HG02938 (cell line): ENCODE data around the gene NIT1.

ENCODE experiments used
- ATAC-seq: cut with Tn5 transposase; IDR thresholded peaks from one replicate; pipeline ENCODE4 v1.9.1; 2021; ENCODE audit warnings: mild to moderate bottlenecking, moderate library complexity; ENCODE audit not compliant: unreplicated experiment

The NIT1 gene

GRCh38 chr1:161083748-161084596 is 33.9 kb upstream of the NIT1 start:
- ATAC-seq, result no peak

GRCh38 chr1:161084597-161084988 is 33.3 kb upstream of the NIT1 start:
- ATAC-seq, result no peak

GRCh38 chr1:161085165-161085564 is 32.7 kb upstream of the NIT1 start:
- no peak for ATAC-seq

GRCh38 chr1:161086457-161086856 is 31.4 kb upstream of the NIT1 start:
- no peak for ATAC-seq

GRCh38 chr1:161088587-161089110 is 29.3 kb upstream of the NIT1 start:
- no peak for ATAC-seq

- no peak for ATAC-seq
These were observed 28.5 kb upstream of the NIT1 start, which contains the start of gene NECTIN4 for GRCh38 chr1:161089251-161089924. TSS of gene NECTIN4 (minus strand) at chr1:161089558. CDS start at chr1:161089296, 262 bp downstream.

GRCh38 chr1:161089938-161090337 is 28.0 kb upstream of the NIT1 start:
- no peak for ATAC-seq

GRCh38 chr1:161090617-161091016 is 27.3 kb upstream of the NIT1 start:
- no peak for ATAC-seq

GRCh38 chr1:161091093-161091492 is 26.8 kb upstream of the NIT1 start:
- no peak for ATAC-seq

GRCh38 chr1:161091796-161092507 is 26.0 kb upstream of the NIT1 start:
- ATAC-seq, result no peak

- no peak for ATAC-seq
These were observed 25.3 kb upstream of the NIT1 start for GRCh38 chr1:161092621-161093028.

- ATAC-seq, result no peak
These were observed 23.4 kb upstream of the NIT1 start for GRCh38 chr1:161094481-161094880.

GRCh38 chr1:161095230-161095629 is 22.7 kb upstream of the NIT1 start:
- no peak for ATAC-seq

GRCh38 chr1:161096015-161096414 is 21.9 kb upstream of the NIT1 start:
- ATAC-seq, result peak; percentile 45

GRCh38 chr1:161096530-161096929 is 21.4 kb upstream of the NIT1 start:
- no peak for ATAC-seq

- peak; percentile 69 for ATAC-seq
These were observed 19.5 kb upstream of the NIT1 start, which contains the start of gene KLHDC9 for GRCh38 chr1:161098210-161099068. TSS of gene KLHDC9 (plus strand) at chr1:161098361. CDS start at chr1:161098536, 175 bp downstream.

GRCh38 chr1:161099090-161099802 is 18.7 kb upstream of the NIT1 start:
- ATAC-seq, result no peak

GRCh38 chr1:161100556-161100955 is 17.3 kb upstream of the NIT1 start:
- no peak for ATAC-seq

GRCh38 chr1:161106431-161106830 is 11.5 kb upstream of the NIT1 start:
- ATAC-seq, result no peak

GRCh38 chr1:161111117-161111516 is 6.8 kb upstream of the NIT1 start:
- ATAC-seq, result no peak
